ENCODE data around the gene PPP1R3G. TPM values are rescaled to one million over a fixed set of nuclear protein-coding genes. Genes with fewer than 3 reads are reported as not detected.

PPP1R3G gene
- total RNA-seq, 2 donors from 2014 or later: 8.8 to 16.4 TPM

- Histone ChIP-seq H3K36me3 (no peaks in the 10 kb centered on the region), H3K27me3 (no peaks in the 10 kb centered on the region), H3K4me1 (peaks cover 0 to 15% of the 10 kb centered on the region in 2 donors), H3K27ac (no peak overlapping the region), H3K9me3 (no peaks in the 10 kb centered on the region), H3K4me3 (no peak overlapping the region)
- no peak for DNase-seq (ENCODE audit: low spot score)
- TF ChIP-seq CTCF (IDR thresholded peaks at IDR 0.05): no peak
Measured at GRCh38 chr6:5081182-5081581, 4.0 kb upstream of the PPP1R3G start.

- TF ChIP-seq CTCF (IDR thresholded peaks at IDR 0.05): no peak
- no peaks in the 10 kb centered on the region for H3K27me3 ChIP-seq
- no peak for DNase-seq (ENCODE audit: low spot score)
Measured at GRCh38 chr6:5081955-5082354, 3.2 kb upstream of the PPP1R3G start.

GRCh38 chr6:5082487-5083306 lies 2.4 kb upstream of the PPP1R3G start:
- DNase-seq (ENCODE audit: low spot score): no peak
- no peak for TF ChIP-seq CTCF (IDR thresholded peaks at IDR 0.05)
- H3K4me1 ChIP-seq: peaks cover 0 to 29% of the 10 kb centered on the region in 2 donors
- H3K27me3 ChIP-seq: no peaks in the 10 kb centered on the region
- no peaks in the 10 kb centered on the region for H3K36me3 ChIP-seq
- H3K27ac ChIP-seq: peak overlapping the region; percentile 88 to 94
- no peak overlapping the region for H3K4me3 ChIP-seq
- H3K9me3 ChIP-seq: no peaks in the 10 kb centered on the region

More at GRCh38 chr6:5081955-5082354, 3.2 kb upstream of the PPP1R3G start:
- Histone ChIP-seq H3K27ac (no peak overlapping the region), H3K36me3 (no peaks in the 10 kb centered on the region), H3K4me1 (peaks cover 0 to 23% of the 10 kb centered on the region in 2 donors), H3K4me3 (no peak overlapping the region), H3K9me3 (no peaks in the 10 kb centered on the region)

GRCh38 chr6:5083307-5083583 lies 1.9 kb upstream of the PPP1R3G start:
- Histone ChIP-seq H3K27me3 (no peaks in the 10 kb centered on the region), H3K4me1 (peaks cover 0 to 29% of the 10 kb centered on the region in 2 donors), H3K4me3 (no peak overlapping the region), H3K27ac (peak overlapping the region; percentile 88 to 94), H3K36me3 (no peaks in the 10 kb centered on the region), H3K9me3 (no peaks in the 10 kb centered on the region)
- TF ChIP-seq CTCF (IDR thresholded peaks at IDR 0.05): no peak
- no peak for DNase-seq (ENCODE audit: low spot score)

- H3K27me3 ChIP-seq: no peaks in the 10 kb centered on the region
- H3K36me3 ChIP-seq: no peaks in the 10 kb centered on the region
- no peak for TF ChIP-seq CTCF (IDR thresholded peaks at IDR 0.05)
- no peaks in the 10 kb centered on the region for H3K9me3 ChIP-seq
- peak overlapping the region; percentile 45 to 74 for H3K4me3 ChIP-seq
- peaks cover 0 to 29% of the 10 kb centered on the region in 2 donors for H3K4me1 ChIP-seq
- DNase-seq (ENCODE audit: low spot score): no peak
- H3K27ac ChIP-seq: peak overlapping the region; percentile 88 to 94
Measured at GRCh38 chr6:5083813-5084359, 1.3 kb upstream of the PPP1R3G start.

All from right atrium auricular region (tissue), 2 donors.